Right forelimb (tissue), 1 donor: ENCODE results near the gene MTSS2.
A peak's percentile ranks its signal among the peaks of the same experiment; 100 is the strongest.
"Not testable (repeated sequence)": the region's sequence is repeated elsewhere in the genome, so short reads cannot be mapped to it uniquely, and the experiment has no call there.

Experiments
- DNase-seq: peaks from one replicate; pipeline ENCODE4 v3.0.0-alpha.2; 2018

MTSS2 gene

GRCh38 chr16:70685061-70685937 is 554 bp downstream of the MTSS2 start:
- no peak for DNase-seq

GRCh38 chr16:70684146-70685060 is 1.4 kb downstream of the MTSS2 start:
- no peak for DNase-seq

DNA sequence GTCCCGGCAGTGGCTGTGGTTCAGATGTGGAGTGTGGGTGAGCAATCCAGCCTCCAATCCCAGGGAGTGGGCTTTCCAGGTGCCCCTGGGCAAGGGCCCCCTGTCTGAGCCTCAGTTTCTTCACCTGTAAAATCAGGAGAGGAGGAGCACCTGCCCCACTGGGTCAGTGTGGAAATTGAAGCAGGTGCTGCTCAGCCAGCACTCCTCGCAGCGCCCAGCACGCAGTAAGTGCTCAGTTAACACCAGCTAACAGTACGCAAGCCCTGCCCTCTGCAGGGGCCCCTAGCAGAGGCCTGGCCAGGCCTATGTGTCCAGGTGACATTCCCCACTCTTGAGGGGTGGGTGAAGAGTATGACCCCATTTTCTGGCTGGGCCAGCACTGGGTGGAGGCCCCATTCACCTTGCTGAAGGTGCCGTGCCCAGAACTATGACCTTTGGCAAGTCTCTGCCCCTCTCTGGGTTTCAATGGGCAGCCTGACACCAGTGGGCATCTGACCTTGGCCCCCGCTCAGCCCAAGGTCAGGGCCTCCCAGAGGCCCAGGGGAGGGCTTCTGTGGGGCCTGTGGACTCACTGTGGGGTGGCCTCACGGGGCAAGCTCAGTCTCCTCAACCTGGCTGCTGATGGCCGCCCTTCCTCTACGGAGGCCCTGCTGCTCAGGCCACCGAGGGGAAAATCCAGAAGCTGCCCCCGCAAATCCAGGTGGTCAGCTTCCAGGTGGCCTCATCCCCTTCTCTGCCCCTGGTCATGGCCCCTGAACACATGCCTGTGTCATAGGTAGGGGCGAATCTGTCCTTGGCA is 2.5 kb downstream of the MTSS2 start:
- no peak for DNase-seq

DNA sequence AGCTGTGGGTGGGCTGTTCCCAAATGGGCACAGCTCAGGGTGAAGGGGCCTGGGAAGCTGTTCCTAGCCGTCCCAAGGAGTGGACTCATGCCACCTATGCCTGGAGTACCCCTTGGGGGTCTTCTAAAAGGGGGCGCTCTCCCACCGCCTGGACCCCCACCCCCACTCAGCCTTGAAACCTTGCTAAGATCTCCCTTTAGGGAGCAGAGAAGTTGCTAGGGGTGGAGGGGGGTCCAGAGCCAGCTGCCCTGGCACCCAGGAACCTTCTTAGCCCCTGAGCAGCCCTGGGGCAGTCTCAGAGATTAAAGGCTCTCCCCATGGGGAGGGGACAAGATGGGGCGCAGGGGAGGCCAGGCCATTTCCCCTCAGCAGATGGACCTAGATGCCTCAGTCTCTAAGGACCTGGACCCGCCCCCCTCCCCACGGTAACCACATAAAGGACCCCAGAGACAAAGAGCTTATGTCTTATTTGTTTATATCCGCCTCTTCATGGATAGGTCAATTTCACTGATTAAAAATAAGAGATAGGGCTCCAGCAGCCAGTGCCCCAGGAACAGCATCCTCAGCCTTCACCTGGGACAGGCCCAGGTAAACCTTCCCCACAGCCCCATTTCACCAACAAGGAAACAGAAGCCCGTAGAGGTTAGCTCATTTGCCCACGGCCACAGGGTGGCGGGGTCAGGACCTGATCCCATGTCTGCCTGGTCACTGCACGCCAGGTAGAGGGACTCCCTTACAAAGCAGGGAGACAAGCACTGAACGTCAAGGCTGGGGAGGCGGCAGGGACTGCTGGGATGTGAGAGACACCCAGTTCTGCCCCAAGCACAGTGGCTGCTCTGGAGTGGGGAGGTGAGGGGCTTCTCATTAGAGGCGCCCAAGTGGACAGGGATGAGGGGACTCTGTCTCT is 3.4 kb downstream of the MTSS2 start:
- no peak for DNase-seq

GRCh38 chr16:70681382-70682238 is 4.2 kb downstream of the MTSS2 start:
- no peak for DNase-seq

DNA sequence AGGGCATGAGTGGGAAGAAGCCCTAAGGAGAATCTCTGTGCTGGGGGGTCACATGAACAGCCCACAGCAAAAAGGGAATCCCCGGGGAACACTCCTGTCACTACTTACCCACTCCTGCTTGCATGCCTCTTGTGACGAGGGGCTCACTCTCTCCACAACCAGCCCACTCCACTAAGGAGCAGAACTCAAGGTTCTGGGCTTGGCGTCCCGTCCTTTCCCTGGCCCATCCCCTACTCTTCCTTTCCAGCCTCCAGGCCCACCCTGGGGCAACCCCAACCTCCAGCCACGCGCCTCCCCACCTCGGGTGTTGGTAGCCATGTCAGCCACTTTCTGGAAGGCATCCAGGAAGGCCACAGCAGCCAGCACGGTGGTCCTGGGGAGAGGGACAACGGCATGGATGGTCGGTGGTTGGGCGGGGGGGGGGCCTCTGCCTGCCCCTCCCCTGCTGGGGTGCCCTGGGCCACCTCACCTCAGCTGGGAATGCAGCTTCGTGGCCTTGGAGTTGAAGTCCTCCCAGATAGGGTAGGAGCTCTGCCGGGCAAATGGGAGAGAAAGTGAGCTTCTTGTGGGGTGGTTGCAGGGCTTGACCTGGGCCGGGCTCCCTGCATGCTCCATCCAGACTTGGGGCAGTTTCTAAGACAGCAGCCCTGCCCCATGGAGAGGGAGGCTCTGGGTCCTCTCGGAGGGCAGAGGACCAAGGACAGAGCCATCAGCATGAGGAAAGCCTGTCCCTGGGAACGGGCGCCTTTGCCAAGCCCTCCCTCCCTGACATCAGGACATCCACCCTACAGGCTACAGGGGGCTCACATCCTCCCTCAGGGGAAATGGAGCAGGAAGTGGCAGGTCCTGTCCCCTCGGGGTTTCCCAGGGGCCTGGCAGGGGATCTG is 5.1 kb downstream of the MTSS2 start:
- peak; percentile 37 for DNase-seq

DNA sequence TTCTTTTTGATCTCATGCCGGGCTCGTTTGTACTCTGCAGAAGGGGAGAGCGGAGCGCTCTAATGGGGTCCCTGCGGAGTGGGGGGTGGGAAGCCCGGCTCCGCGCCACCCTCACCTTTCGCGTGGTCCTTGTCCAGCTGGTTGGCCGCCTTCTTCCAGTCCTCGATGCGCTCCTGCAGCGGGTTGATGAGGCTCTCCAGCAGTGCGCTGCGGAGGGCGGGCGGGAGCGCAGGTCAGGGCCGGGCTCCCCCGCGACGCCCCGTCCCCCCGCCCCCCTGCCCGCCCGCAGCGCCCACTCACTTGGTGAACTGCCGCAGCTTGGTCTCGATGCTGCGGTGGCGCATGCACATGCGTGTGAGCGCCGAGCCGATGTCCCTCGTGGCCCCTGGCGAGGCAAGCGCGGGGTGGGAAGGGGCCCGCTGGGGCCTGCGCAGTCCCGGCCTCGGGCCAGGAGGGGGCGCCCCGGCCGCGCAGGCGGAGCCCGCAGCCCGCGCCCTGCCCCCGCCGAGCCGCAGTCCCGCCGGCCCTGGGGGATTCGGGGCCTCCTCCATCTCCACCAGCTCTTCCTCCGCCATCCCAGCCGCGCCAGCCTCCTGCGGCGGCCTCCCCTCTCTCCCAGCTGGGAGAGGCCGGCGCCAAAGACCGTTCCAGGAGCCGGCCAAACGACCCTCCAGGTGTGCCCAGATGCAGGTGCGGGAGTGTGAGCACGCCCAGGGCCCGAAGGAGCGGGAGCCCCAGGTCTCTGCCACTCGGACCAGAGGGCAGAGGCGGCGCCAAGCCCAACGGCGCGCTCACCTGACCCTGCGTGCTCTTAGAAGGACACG is 6.0 kb downstream of the MTSS2 start:
- peak; percentile 56 for DNase-seq

- peak; percentile 40 for DNase-seq
Observed at GRCh38 chr16:70678898-70679670, 6.8 kb downstream of the MTSS2 start.

- peak; percentile 41 for DNase-seq
Observed at GRCh38 chr16:70678121-70678897, 7.5 kb downstream of the MTSS2 start.

DNA sequence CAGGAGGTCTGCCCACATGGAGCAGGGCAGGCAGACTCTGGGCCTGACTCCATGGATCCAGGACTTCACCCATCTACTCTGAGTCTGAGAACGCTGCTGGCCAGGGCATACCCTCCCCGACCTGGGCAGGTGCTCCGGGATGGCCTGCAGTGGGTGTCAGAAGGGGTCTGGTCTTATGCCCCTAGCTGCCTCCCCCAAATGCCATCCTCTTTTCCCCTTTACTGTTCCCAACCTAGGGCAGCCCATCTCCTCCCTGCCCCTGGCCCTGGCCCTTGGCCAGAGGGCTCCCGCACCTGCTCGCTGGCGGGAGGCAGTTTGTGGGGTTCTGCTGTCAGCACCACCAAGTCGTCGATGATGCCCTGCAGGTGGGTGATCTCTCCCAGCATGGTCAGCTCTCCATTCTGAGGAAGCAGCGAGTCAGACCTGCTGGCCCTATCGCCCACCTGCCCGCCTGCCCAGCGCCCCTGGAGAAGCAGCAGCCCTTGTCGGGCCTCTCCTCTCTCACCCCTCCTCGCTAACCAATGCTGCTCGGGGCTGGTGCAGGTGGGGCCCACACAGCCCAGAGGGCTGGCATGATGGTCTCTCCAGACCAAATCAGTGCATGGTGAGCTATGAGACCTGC is 8.2 kb downstream of the MTSS2 start:
- peak; percentile 41 for DNase-seq

DNA sequence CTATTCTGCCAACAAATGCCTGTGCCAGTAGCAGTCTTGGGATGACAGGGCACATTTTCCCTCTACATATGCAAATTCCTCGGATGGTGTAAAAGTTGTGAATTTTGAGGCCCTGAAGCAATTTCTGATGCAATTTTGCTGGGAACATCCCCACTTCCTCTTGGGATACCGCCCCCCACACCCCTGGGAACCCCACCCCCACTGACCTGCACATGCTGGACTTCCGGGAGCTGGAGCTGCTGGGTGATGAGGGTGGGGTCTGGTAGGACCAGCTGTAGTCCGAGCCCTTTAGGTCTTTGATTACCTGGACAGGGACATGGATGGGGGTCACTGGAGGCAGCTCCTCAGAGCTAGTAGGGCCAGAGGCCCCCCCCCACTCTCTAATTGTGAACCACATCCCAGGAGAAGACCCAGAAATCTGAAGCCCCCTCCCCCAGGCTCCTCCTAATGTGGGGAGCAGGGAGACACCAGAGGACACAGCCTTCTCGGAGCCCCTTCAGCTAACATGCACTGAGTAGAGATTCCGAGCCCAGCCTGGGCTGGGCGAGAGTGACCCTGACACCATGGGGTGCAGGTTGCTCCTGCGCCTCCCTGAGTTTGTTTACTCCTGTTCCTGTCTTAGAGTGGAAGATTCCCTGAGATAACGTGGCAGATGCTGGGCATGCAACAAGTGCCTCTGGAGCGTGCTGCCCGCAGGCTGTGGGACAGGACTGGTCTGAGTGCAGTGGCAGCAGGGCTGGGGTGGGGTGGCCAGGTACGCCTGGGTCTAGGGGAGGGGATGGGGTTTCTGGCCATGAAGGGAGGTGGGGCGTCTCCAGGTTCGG is 9.0 kb downstream of the MTSS2 start:
- DNase-seq = no peak

DNA sequence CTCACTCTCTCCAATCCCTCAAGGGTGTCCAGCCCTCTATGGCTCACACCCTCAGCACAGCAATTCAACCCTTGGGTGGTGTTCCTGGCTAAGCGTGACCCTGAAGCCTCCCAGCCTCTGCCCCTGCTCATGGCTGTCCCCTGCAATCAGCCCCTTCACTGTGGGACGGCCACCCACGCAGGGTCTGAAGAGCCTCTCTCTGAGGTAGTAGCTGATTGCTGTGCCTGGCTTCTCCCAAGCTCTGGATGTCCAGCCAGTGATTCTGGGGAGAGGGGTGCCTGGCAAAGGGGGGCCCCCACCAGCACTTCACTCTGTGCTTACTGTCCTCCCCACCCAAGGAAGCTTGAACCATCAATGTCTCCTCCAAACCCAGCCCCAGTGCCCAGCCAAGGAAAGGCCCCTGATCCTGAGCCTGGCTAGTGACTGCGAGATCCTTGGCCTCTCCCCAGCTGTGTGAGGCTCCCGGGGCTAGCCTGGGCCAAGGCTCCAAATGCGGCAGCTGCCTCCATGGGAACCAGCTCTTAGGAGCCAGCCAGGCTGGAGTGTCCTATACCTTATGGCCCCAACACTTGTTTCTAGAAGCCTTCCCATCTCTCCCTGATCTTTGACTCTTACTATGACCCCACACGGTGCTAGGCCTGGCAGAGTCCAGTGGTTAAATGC is 9.9 kb downstream of the MTSS2 start:
- DNase-seq = peak; percentile 41

- DNase-seq = no peak
Observed at GRCh38 chr16:70674221-70675014, 11.4 kb downstream of the MTSS2 start.

GRCh38 chr16:70670938-70671337 is 14.9 kb downstream of the MTSS2 start:
- not testable (repeated sequence) for DNase-seq
